H1 (cell line): ENCODE data around the gene PAX7. TPM values are rescaled to one million over a fixed set of nuclear protein-coding genes. Genes with fewer than 3 reads are reported as not detected.

Experiments
- CTCF ChIA-PET: fragments of 300-600 bp; sonication (Branson Sonifier 250); formaldehyde crosslinking; loops from one replicate; lab custom pipeline; 2021; ENCODE audit not compliant: partially characterized antibody; lab: Charles Lee
- POLR2A ChIA-PET: fragments of 300-600 bp; sonication (Branson Sonifier 250); formaldehyde crosslinking; loops from one replicate; lab custom pipeline; 2021; ENCODE audit warnings: inconsistent platforms; ENCODE audit not compliant: partially characterized antibody; lab: Charles Lee
- DNase-seq, 2 experiments: peaks; one replicate each; pipeline versions ENCODE4 v3.0.0 to v3.0.0-alpha.2; 2010 to 2022; ENCODE audit warnings: low spot score in 2 of 2, low read depth in 1 of 2, mixed read lengths in 1 of 2
- FAIRE-seq: peaks from 2 replicates; lab custom pipeline; 2011; peaks lifted over from hg19 to GRCh38; lab: Jason Lieb, UNC
- H2AFZ ChIP-seq: 2 replicates; pipeline ENCODE4 v1.8.1; 2012; ENCODE audit warnings: low read length, inconsistent platforms
- H2AK5ac ChIP-seq: 2 replicates; pipeline ENCODE4 v1.6.1; 2013; ENCODE audit warnings: low read depth, low read length
- H2BK120ac ChIP-seq: replicated peaks from 2 replicates; pipeline ENCODE3; 2013; ENCODE audit warnings: low read depth, low read length, inconsistent platforms
- H2BK12ac ChIP-seq: 2 replicates; pipeline ENCODE4 v1.6.1; 2013; ENCODE audit warnings: low read depth, low read length
- H2BK15ac ChIP-seq: 2 replicates; pipeline ENCODE4 v1.6.1; 2013; ENCODE audit warnings: low read length
- H2BK20ac ChIP-seq: 2 replicates; pipeline ENCODE4 v1.6.1; 2013; ENCODE audit warnings: low read length
- H2BK5ac ChIP-seq: 2 replicates; pipeline ENCODE4 v1.6.1; 2013; ENCODE audit warnings: low read depth, low read length
- H3K14ac ChIP-seq: 2 replicates; pipeline ENCODE4 v1.6.1; 2013; ENCODE audit warnings: inconsistent platforms; ENCODE audit not compliant: insufficient read length
- H3K18ac ChIP-seq: 2 replicates; pipeline ENCODE4 v1.6.1; 2013; ENCODE audit warnings: low read length; ENCODE audit errors: extremely low read depth
- H3K23ac ChIP-seq: 2 replicates; pipeline ENCODE4 v1.6.1; 2013; ENCODE audit warnings: inconsistent platforms; ENCODE audit not compliant: insufficient read length
- H3K23me2 ChIP-seq: 2 replicates; pipeline ENCODE4 v1.6.1; 2013; ENCODE audit warnings: low read depth, low read length
- H3K27ac ChIP-seq: 2 replicates; pipeline ENCODE4 v1.6.1; 2011; ENCODE audit warnings: low read depth, low read length, inconsistent platforms
- H3K27me3 ChIP-seq, 4 experiments: replicated peaks in 1 of 4; 1 replicate in 1 of 4; 2 replicates in 3 of 4; pipeline versions ENCODE4 v1.6.1 to v1.8.1; 2011 to 2013; ENCODE audit warnings: low read length in 3 of 4, mild to moderate bottlenecking in 3 of 4, inconsistent platforms in 2 of 4, mixed read lengths in 2 of 4, moderate library complexity in 1 of 4; ENCODE audit not compliant: control insufficient read depth in 3 of 4, insufficient read depth in 3 of 4; ENCODE audit errors: extremely low read depth in 1 of 4
- H3K36me3 ChIP-seq, 4 experiments: 2 replicates each; pipeline versions ENCODE4 v1.6.1 to v1.8.1; 2011 to 2013; ENCODE audit warnings: mild to moderate bottlenecking in 4 of 4, low read length in 3 of 4, moderate library complexity in 2 of 4, control low read depth in 1 of 4, inconsistent platforms in 1 of 4; ENCODE audit not compliant: insufficient read depth in 4 of 4, control insufficient read depth in 2 of 4
- H3K4ac ChIP-seq: replicated peaks from 2 replicates; pipeline ENCODE3; 2013; ENCODE audit warnings: low read length, low read depth, mixed read lengths, inconsistent platforms; ENCODE audit not compliant: insufficient read length
- H3K4me1 ChIP-seq, 4 experiments: replicated peaks in 1 of 4; 1 replicate in 1 of 4; 2 replicates in 3 of 4; pipeline versions ENCODE4 v1.6.1 to v1.8.1; 2011 to 2013; ENCODE audit warnings: low read length in 3 of 4, inconsistent platforms in 2 of 4, mixed read lengths in 1 of 4; ENCODE audit not compliant: insufficient read depth in 4 of 4, control insufficient read depth in 3 of 4
- H3K4me2 ChIP-seq, 2 experiments: 2 replicates each; pipeline versions ENCODE4 v1.6.1 to v1.8.1; 2011 to 2013; ENCODE audit warnings: low read depth in 2 of 2, low read length in 2 of 2, control low read depth in 1 of 2, inconsistent platforms in 1 of 2, mild to moderate bottlenecking in 1 of 2; ENCODE audit not compliant: insufficient read depth in 1 of 2
- H3K4me3 ChIP-seq, 4 experiments: fragments of 200-600, 300-600 bp in 1 of 4; sonication (generic), shearing (Covaris generic), sonication (Bioruptor Twin) in 1 of 4; 2 replicates each; pipeline versions ENCODE4 v1.5.1 to v1.8.1; 2011 to 2016; ENCODE audit warnings: low read length in 4 of 4, low read depth in 3 of 4, control low read depth in 2 of 4, inconsistent platforms in 2 of 4, mild to moderate bottlenecking in 2 of 4, mixed read lengths in 1 of 4, moderate library complexity in 1 of 4; ENCODE audit not compliant: insufficient read depth in 2 of 4; ENCODE audit errors: extremely low read depth in 1 of 4
- H3K56ac ChIP-seq: replicated peaks from 2 replicates; pipeline ENCODE3; 2013; ENCODE audit warnings: low read depth, mild to moderate bottlenecking, mixed read lengths, low read length, inconsistent platforms; ENCODE audit not compliant: insufficient read length
- H3K79me1 ChIP-seq: 2 replicates; pipeline ENCODE4 v1.6.1; 2013; ENCODE audit warnings: low read depth, low read length, control low read depth
- H3K79me2 ChIP-seq, 2 experiments: 2 replicates each; pipeline versions ENCODE4 v1.6.1 to v1.8.1; 2012 to 2013; ENCODE audit warnings: low read length in 2 of 2, mild to moderate bottlenecking in 2 of 2, inconsistent platforms in 1 of 2; ENCODE audit not compliant: insufficient read depth in 2 of 2, control insufficient read depth in 1 of 2
- H3K9ac ChIP-seq, 4 experiments: replicated peaks in 1 of 4; 1 replicate in 1 of 4; 2 replicates in 3 of 4; pipeline versions ENCODE4 v1.6.1 to v1.8.1; 2011 to 2013; ENCODE audit warnings: low read depth in 3 of 4, low read length in 3 of 4, control low read depth in 2 of 4, mild to moderate bottlenecking in 2 of 4, moderate library complexity in 2 of 4, inconsistent platforms in 1 of 4; ENCODE audit errors: extremely low read depth in 1 of 4
- H3K9me3 ChIP-seq, 2 experiments: 2 replicates each; pipeline versions ENCODE4 v1.6.1 to v1.8.1; 2012 to 2013; ENCODE audit warnings: mild to moderate bottlenecking in 2 of 2, moderate library complexity in 2 of 2, control low read depth in 1 of 2, inconsistent platforms in 1 of 2, low read depth in 1 of 2, low read length in 1 of 2, mixed read lengths in 1 of 2; ENCODE audit not compliant: insufficient read depth in 2 of 2
- H4K20me1 ChIP-seq, 2 experiments: replicated peaks in 1 of 2; 2 replicates each; pipeline versions ENCODE3 to v1.8.1; 2011 to 2013; ENCODE audit warnings: inconsistent platforms in 2 of 2, low read length in 2 of 2, mild to moderate bottlenecking in 1 of 2; ENCODE audit not compliant: insufficient read depth in 2 of 2, control insufficient read depth in 1 of 2
- H4K5ac ChIP-seq: 2 replicates; pipeline ENCODE4 v1.6.1; 2013; ENCODE audit warnings: low read length, low read depth, mixed read lengths, inconsistent platforms; ENCODE audit not compliant: insufficient read length
- H4K8ac ChIP-seq: 2 replicates; pipeline ENCODE4 v1.8.0; 2013; ENCODE audit warnings: mild to moderate bottlenecking, moderate library complexity, low read length, inconsistent platforms; ENCODE audit not compliant: insufficient read depth; ENCODE audit errors: extremely low read depth
- H4K91ac ChIP-seq: replicated peaks from 2 replicates; pipeline ENCODE3; 2013; ENCODE audit warnings: low read length, mixed read lengths, inconsistent platforms; ENCODE audit not compliant: insufficient read length
- BCL11A ChIP-seq, 2 experiments: IDR thresholded peaks; one replicate each; pipeline ENCODE4 v1.6.1; 2011; ENCODE audit warnings: low read depth in 2 of 2, low read length in 2 of 2, mild to moderate bottlenecking in 2 of 2
- CBX8 ChIP-seq: fragments of 300-800, 300-1000 bp; sonication (generic); IDR thresholded peaks from 2 replicates; pipeline ENCODE4 v1.7.1; 2016; ENCODE audit warnings: low read depth, low read length, borderline replicate concordance
- CHD1 ChIP-seq: IDR thresholded peaks from 2 replicates; pipeline ENCODE4 v1.6.1; 2012; ENCODE audit warnings: low read depth, low read length, improper control_type of control experiment
- EP300 ChIP-seq, 2 experiments: IDR thresholded peaks; 1 replicate in 1 of 2; 2 replicates in 1 of 2; pipeline ENCODE4 v1.6.1; 2011 to 2012; ENCODE audit warnings: low read depth in 2 of 2, low read length in 2 of 2, mild to moderate bottlenecking in 2 of 2, borderline replicate concordance in 1 of 2, inconsistent platforms in 1 of 2, moderate library complexity in 1 of 2
- KDM1A ChIP-seq: fragments of 200-600, 300-600 bp; sonication (generic); IDR thresholded peaks from 2 replicates; pipeline ENCODE4 v1.7.1; 2016; ENCODE audit warnings: mild to moderate bottlenecking, low read length, borderline replicate concordance
- KDM4A ChIP-seq: IDR thresholded peaks from one replicate; pipeline ENCODE4 v1.7.1; 2012; ENCODE audit warnings: low read depth, mild to moderate bottlenecking, moderate library complexity, low read length, inconsistent platforms; ENCODE audit not compliant: severe bottlenecking
- PHF8 ChIP-seq: fragments of 200-600 bp; sonication (generic); conservative IDR thresholded peaks from 2 replicates; pipeline ENCODE4 v1.7.1; 2012; ENCODE audit warnings: low read depth, mild to moderate bottlenecking, inconsistent platforms, low read length, moderate library complexity
- SAP30 ChIP-seq: fragments of 300-600 bp; sonication (generic); IDR thresholded peaks from 2 replicates; pipeline ENCODE4 v1.7.1; 2012; ENCODE audit warnings: low read length, moderate library complexity, mild to moderate bottlenecking, inconsistent platforms; ENCODE audit not compliant: insufficient read depth, insufficient replicate concordance
- SUZ12 ChIP-seq: fragments of 200-600 bp; sonication (generic); IDR thresholded peaks from 2 replicates; pipeline ENCODE4 v1.6.1; 2012; ENCODE audit warnings: mild to moderate bottlenecking, inconsistent platforms, low read length, moderate library complexity, mixed read lengths
- TAF1 ChIP-seq: IDR thresholded peaks from 2 replicates; pipeline ENCODE4 v1.6.1; 2011; ENCODE audit warnings: mild to moderate bottlenecking, low read depth, low read length
- TAF7 ChIP-seq: optimal IDR thresholded peaks from 2 replicates; pipeline ENCODE3; 2011; ENCODE audit warnings: low read depth, mild to moderate bottlenecking, inconsistent platforms, low read length, moderate library complexity, borderline replicate concordance
- TBP ChIP-seq: IDR thresholded peaks from 2 replicates; pipeline ENCODE4 v1.6.1; 2011; ENCODE audit warnings: low read depth, low read length, improper control_type of control experiment
- WGBS, 2 experiments: shearing (Covaris generic) in 1 of 2; methylation state at CpG; one replicate each; pipeline versions ENCODE4 v1.1.6 to v1.1.7; 2013 to 2015; ENCODE audit warnings: low lambda C conversion rate in 2 of 2, mixed read lengths in 2 of 2, inconsistent platforms in 1 of 2, low coverage in 1 of 2, missing lambda C conversion rate in 1 of 2; ENCODE audit not compliant: insufficient replicate concordance in 2 of 2, insufficient coverage in 1 of 2, insufficient read length in 1 of 2; ENCODE audit errors: extremely low coverage in 1 of 2, missing lambda C conversion rate in 1 of 2; 5-methylcytosine and 5-hydroxymethylcytosine counted together
- polyA plus RNA-seq, 7 experiments: library from polyadenylated mRNA; depleted of rRNA in 3 of 7; stranded (reverse) in 5 of 7; unstranded in 2 of 7; fragments of >200 nt in 5 of 7; fragments of 200-250 nt in 2 of 7; gene quantifications; 1 replicate in 5 of 7; 2 replicates in 1 of 7; 4 replicates in 1 of 7; pipeline versions ENCODE4 v1.2.1 to v1.2.3, GENCODE V29; 2011 to 2013; ENCODE audit warnings: missing spikeins in 2 of 7, mixed read lengths in 2 of 7
- total RNA-seq: library from RNA; stranded (reverse); fragmentation: NEBNext Ultra II Directional; extraction: Animal tissue kit (Norgen Biotek cat#: 25700); gene quantifications from 2 replicates; pipeline ENCODE4 v1.2.1, GENCODE V29; 2021

The PAX7 gene
- total and polyA plus RNA-seq, 2 of the 8 experiments (the other 6 are each of a cell fraction or from before 2014, with no cell fraction given): not detected

GRCh38 chr1:18606443-18607288 lies 24.0 kb upstream of the PAX7 start:
- no peak overlapping the region for H2BK15ac ChIP-seq
- H3K56ac ChIP-seq: no peak overlapping the region
- H3K27ac ChIP-seq: no peak overlapping the region
- DNase-seq: no peak
- H4K91ac ChIP-seq: no peak overlapping the region
- H2BK20ac ChIP-seq: no peak overlapping the region
- H4K5ac ChIP-seq: no peak overlapping the region
- H2AFZ ChIP-seq: no peak overlapping the region
- WGBS, 2 experiments: 86% methylated on average over 19 of the region's 19 CpGs; no CpG with 5 or more reads in 1 of the 2 experiments
- no peak overlapping the region for H3K9ac ChIP-seq
- H3K23ac ChIP-seq: no peak overlapping the region
- H3K4me1 ChIP-seq: peaks cover 0 to 12% (median 3%) of the 10 kb centered on the region in 4 experiments; a peak in 5 of 7 replicates
- no peak overlapping the region for H4K8ac ChIP-seq
- ChIA-PET POLR2A (no interaction called here), CTCF (interaction anchor here (0.6 to 3.2 kb wide), 12 partner anchors 9 to 308 kb away, joined by 3 to 22 read pairs (median 5); no protein-coding TSS in a partner anchor)
- no peak for FAIRE-seq
- no peak overlapping the region for H3K4ac ChIP-seq
- H3K36me3 ChIP-seq: no peaks in the 10 kb centered on the region
- no peaks in the 10 kb centered on the region; the same call in 1 of the 2 replicates for H3K23me2 ChIP-seq
- H2BK120ac ChIP-seq: no peak overlapping the region
- no peaks in the 10 kb centered on the region for H4K20me1 ChIP-seq
- no peaks in the 10 kb centered on the region for H3K79me1 ChIP-seq
- H3K14ac ChIP-seq: no peak overlapping the region
- no peak overlapping the region for H2BK12ac ChIP-seq
- no peak overlapping the region for H2BK5ac ChIP-seq
- H2AK5ac ChIP-seq: no peak overlapping the region
- no peaks in the 10 kb centered on the region for H3K79me2 ChIP-seq
- H3K9me3 ChIP-seq: no peaks in the 10 kb centered on the region
- no peak overlapping the region for H3K4me2 ChIP-seq
- H3K27me3 ChIP-seq: peaks cover 0 to 2% (median 0%) of the 10 kb centered on the region in 4 experiments; a peak in 1 of 7 replicates
- no peak overlapping the region for H3K4me3 ChIP-seq
- H3K18ac ChIP-seq: no peak overlapping the region
- no peak for TF ChIP-seq EP300 (IDR thresholded peaks at IDR 0.05; ENCODE audit: borderline replicate concordance in 1 of 2, low read depth in 2 of 2, low read length in 2 of 2)
- no peak for TF ChIP-seq SUZ12
- TF ChIP-seq PHF8: no peak
- no peak for TF ChIP-seq TBP
- TF ChIP-seq TAF7: no peak
- TF ChIP-seq KDM1A: no peak
- no peak for TF ChIP-seq CHD1
- TF ChIP-seq CBX8: no peak
- no peak for TF ChIP-seq KDM4A
- TF ChIP-seq SAP30: no peak
- TF ChIP-seq TAF1: no peak
- no peak for TF ChIP-seq BCL11A (IDR thresholded peaks at IDR 0.05; ENCODE audit: low read depth in 2 of 2, low read length in 2 of 2)
